ENCODE data around the gene VANGL1. TPM values are rescaled to one million over a fixed set of nuclear protein-coding genes. Genes with fewer than 3 reads are reported as not detected.

The VANGL1 gene
- 0.30 and 0.52 TPM in 2 replicates for polyA plus RNA-seq

DNA sequence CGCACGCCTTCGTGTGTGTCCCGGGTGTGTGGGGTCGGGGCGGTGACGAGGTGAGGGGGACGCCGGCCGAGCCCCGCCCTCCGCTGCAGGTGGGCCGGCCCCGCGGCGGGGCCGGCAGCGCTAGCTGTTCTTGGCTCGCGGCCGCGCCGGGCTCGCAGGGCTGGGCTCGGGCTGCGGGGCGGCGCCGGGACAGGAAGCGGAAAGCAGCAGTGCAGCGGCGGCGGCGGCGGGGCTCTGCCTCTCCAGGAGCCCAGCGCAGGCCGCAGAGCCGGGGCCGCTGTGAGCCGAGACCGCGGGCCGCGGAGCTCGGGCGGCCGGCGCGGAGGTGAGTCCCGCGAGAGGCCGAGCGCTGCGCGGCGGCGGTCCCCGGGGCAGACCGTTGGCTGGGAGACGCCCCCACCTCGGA, at the start of gene VANGL1:
TSS of gene VANGL1 (plus strand) at position 209 of the 406 bp plus-strand sequence. CDS start 9,444 bp downstream, outside the sequence.

Other genes starting within 250 kb of the VANGL1 start
- 161 and 204 TPM in 2 replicates for gene CASQ2, start 126.7 kb downstream of the VANGL1 start, polyA plus RNA-seq
- gene NHLH2, start 199.2 kb downstream of the VANGL1 start, polyA plus RNA-seq = 7.6 and 8.8 TPM in 2 replicates

Data from Purkinje cell (primary cell).